OCI-LY3 (cell line): ENCODE results near the gene EFCAB8.

Source experiments
- EZH2phosphoT487 ChIP-seq: fragments of 200-600 bp; shearing (Covaris generic); IDR thresholded peaks from 2 replicates; pipeline ENCODE4 v1.6.1; 2018; ENCODE audit warnings: antibody characterized with exemption, mixed run types, low read depth
- TF ChIP-seq, protein P1 (sequence below): fragments of 200-600, 300-600 bp; sonication (generic); IDR thresholded peaks from 2 replicates; pipeline ENCODE4 v1.5.1; 2014; ENCODE audit warnings: antibody characterized with exemption, low read length, low read depth

DNA sequence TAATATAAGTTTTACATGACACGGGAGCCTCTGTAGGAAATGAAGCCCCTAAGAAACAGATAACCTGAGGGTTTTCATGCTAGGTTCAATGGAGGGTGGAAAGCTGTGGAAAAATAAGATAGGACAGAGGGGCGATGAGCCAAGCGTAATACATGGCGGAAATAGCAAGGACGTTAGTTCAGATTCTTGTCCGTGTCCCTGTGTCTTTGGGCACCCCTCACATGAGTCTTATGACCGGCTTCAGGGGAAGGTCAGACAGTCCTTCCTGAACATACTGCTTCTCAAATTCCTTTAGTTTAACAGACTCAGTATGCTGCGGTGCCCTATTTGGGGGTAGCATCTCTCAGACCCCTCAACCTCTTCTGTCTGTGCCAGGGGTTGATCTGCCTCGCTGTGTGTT is 20.8 kb downstream of the EFCAB8 start:
- TF ChIP-seq, protein P1, sequence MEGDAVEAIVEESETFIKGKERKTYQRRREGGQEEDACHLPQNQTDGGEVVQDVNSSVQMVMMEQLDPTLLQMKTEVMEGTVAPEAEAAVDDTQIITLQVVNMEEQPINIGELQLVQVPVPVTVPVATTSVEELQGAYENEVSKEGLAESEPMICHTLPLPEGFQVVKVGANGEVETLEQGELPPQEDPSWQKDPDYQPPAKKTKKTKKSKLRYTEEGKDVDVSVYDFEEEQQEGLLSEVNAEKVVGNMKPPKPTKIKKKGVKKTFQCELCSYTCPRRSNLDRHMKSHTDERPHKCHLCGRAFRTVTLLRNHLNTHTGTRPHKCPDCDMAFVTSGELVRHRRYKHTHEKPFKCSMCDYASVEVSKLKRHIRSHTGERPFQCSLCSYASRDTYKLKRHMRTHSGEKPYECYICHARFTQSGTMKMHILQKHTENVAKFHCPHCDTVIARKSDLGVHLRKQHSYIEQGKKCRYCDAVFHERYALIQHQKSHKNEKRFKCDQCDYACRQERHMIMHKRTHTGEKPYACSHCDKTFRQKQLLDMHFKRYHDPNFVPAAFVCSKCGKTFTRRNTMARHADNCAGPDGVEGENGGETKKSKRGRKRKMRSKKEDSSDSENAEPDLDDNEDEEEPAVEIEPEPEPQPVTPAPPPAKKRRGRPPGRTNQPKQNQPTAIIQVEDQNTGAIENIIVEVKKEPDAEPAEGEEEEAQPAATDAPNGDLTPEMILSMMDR, result no peak
- no peak for TF ChIP-seq EZH2phosphoT487
